T-helper 17 cell (primary cell): Measurements from ENCODE around the gene PRDM16. TPM values are rescaled to one million over a fixed set of nuclear protein-coding genes. Genes with fewer than 3 reads are reported as not detected.
A peak's percentile ranks its signal among the peaks of the same experiment; 100 is the strongest.

Source experiments
- ATAC-seq: fragments of 150-1000 bp; cut with Tn5 transposase; 2 replicates; pipeline ENCODE4 v1.10.0; 2021; ENCODE audit warnings: mild to moderate bottlenecking, moderate library complexity
- DNase-seq, 3 donors: peaks; one replicate each; pipeline versions ENCODE4 v3.0.0 to v3.0.0-alpha.2; 2020 to 2021
- H3K9me3 ChIP-seq: one replicate; pipeline ENCODE4 v1.7.0; 2013; ENCODE audit warnings: low read length, mild to moderate bottlenecking; ENCODE audit not compliant: control insufficient read depth, poor library complexity, severe bottlenecking
- H3K27ac Mint-ChIP-seq: one replicate; pipeline ENCODE4 v1.8.0; 2022; ENCODE audit warnings: mild to moderate bottlenecking, moderate library complexity, mixed read lengths
- H3K27me3 Mint-ChIP-seq: one replicate; pipeline ENCODE4 v1.8.0; 2022; ENCODE audit warnings: mixed read lengths
- H3K36me3 Mint-ChIP-seq: one replicate; pipeline ENCODE4 v1.8.0; 2022; ENCODE audit warnings: low read depth, mixed read lengths
- H3K4me1 Mint-ChIP-seq: one replicate; pipeline ENCODE4 v1.8.0; 2022; ENCODE audit warnings: mild to moderate bottlenecking, mixed read lengths
- H3K4me3 Mint-ChIP-seq: one replicate; pipeline ENCODE4 v1.8.0; 2022; ENCODE audit warnings: mild to moderate bottlenecking, moderate library complexity, mixed read lengths
- total RNA-seq, 4 donors: library from RNA in 2 of 4; stranded (reverse) in 2 of 4; gene quantifications; one replicate each; pipeline ENCODE4 v1.2.3 and lab custom pipeline; 2022 to 2026

The PRDM16 gene
- total RNA-seq, 2 donors from 2014 or later = not detected

DNA sequence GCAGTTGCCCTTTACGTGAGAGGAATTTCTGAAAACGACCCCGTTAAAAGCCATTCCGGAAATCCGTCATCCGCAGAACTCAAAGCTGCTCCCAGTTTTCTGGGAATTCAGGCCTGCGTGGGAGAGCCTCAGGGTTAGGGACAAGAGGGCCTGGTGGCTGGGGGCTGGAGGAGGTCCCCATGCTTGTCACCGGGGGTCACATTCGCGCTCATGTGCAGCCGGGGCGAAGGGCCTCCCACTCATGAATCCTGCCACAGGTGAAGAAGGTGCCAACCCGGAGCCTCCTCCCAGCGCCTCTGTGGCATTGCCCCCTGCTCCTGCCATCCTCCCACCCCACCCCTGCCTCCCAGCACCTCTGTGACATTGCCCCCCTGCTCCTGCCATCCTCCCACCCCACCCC, 98.3 kb downstream of the PRDM16 start:
- Mint-ChIP-seq H3K36me3 (no peaks in the 10 kb centered on the region), H3K4me1 (peaks cover 4% of the 10 kb centered on the region), H3K27me3 (peaks cover 21% of the 10 kb centered on the region), H3K4me3 (no peak overlapping the region), H3K27ac (no peak overlapping the region)
- no peak for DNase-seq
- no peak for ATAC-seq
- no peaks in the 10 kb centered on the region for H3K9me3 ChIP-seq

DNA sequence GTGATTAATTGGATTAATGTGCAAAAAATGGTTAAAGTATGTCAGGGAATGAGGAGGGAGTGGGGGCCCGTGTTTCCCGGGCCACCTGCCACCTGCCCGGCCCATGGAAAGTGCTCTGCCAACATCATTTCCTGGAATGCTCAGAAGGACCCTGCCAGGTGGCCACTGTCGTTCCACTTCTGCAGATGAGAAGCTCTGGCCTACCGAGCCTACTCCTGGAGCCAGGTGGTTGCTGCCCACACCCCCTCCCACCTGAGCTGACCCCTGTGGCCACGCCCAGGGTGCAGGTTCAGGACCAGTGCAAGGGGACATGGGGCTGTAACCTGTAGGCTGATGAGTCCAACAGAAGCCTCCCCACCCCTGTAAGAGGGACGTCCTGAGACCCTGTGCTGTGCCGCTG, 99.7 kb downstream of the PRDM16 start:
- DNase-seq (no peak), ATAC-seq (no peak)
- H3K4me3 Mint-ChIP-seq = no peak overlapping the region
- no peaks in the 10 kb centered on the region for H3K36me3 Mint-ChIP-seq
- peaks cover 27% of the 10 kb centered on the region for H3K27me3 Mint-ChIP-seq
- H3K4me1 Mint-ChIP-seq = peaks cover 2% of the 10 kb centered on the region
- H3K9me3 ChIP-seq = no peaks in the 10 kb centered on the region
- H3K27ac Mint-ChIP-seq = no peak overlapping the region

DNA sequence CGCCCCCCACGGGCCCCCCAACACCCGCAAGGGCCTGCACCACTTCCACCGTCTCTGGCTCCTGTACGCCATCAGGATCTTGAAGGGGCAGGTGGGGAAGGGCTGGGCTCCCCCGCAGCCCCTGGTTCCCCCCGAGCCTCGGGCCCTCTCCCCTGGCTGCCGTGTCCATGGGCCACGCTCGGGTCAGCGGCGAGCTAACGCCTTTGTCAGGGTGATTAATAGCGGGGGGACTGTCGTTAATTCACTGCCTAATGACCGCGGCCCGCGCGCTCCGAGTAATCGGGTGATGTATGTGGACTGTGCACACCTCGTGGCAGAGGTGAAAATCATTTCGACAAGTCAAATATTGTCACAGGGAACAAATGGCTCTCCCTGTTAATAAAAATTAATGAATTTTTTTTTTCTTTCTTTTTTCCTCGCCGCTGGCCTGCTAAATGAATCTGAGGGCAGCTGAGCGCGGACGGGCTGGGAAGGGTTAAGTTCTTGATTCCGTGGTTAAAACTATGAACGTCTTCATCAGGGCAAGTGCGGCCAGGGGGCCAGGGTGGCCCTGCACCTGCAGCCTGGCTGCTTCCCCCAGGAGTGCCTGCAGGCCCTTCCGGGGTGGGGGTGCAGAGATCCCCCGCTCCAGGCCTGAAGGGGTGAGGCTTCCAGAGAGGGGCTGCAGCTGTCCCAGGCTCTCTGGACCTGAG, 100.8 kb downstream of the PRDM16 start:
- Mint-ChIP-seq H3K27ac (no peak overlapping the region), H3K4me3 (no peak overlapping the region), H3K36me3 (no peaks in the 10 kb centered on the region), H3K4me1 (peaks cover 2% of the 10 kb centered on the region), H3K27me3 (peaks cover 37% of the 10 kb centered on the region)
- DNase-seq = no peak
- ATAC-seq = no peak
- no peaks in the 10 kb centered on the region for H3K9me3 ChIP-seq

DNA sequence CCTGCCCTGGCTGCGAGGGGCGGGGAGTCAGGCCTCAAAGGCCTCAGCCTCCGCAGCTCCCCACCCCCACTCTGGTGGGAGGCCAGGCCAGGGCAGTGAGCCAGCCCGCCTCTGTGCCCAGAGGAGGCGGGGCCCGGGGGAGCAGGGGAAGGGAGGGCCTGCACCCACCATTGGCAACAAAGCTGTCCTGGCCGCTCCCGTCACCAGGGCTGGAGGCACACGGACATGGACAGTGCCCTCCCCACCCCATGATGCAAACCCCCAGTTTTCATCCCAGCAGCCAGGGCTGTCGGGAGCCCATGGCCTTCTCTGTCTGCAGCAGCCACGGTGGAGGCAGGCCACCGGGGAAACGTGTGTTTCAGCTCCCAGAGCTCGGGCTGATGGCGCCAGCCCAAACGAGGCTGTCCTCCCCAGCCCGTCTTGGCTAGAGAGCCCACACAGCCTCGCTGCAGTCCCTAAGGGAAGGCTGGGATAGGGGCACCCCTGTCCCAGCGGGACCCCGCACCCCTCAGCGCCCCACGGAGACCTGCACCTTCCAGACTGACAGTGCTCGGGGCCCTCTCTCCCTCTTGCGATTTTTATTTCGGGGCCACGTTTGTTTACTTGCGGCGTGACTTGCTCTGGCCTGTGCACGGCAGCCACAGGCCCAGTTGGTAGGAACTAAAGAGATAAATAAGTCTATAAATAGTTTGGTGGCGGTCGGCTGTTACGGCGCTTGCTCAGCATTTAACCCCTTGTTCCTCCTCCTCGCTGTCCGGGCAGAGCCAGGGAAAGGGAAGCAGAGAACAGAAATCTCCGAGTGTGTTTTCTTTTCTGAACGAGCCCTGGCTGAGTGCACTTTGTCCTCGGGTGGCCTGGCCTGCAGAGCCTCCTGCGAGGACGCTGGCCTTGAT, 101.8 kb downstream of the PRDM16 start:
- Mint-ChIP-seq H3K4me1 (peaks cover 2% of the 10 kb centered on the region), H3K36me3 (no peaks in the 10 kb centered on the region), H3K27me3 (peaks cover 38% of the 10 kb centered on the region), H3K4me3 (peak overlapping the region; percentile 31), H3K27ac (no peak overlapping the region)
- ATAC-seq (no peak), DNase-seq (no peak)
- H3K9me3 ChIP-seq = no peaks in the 10 kb centered on the region

DNA sequence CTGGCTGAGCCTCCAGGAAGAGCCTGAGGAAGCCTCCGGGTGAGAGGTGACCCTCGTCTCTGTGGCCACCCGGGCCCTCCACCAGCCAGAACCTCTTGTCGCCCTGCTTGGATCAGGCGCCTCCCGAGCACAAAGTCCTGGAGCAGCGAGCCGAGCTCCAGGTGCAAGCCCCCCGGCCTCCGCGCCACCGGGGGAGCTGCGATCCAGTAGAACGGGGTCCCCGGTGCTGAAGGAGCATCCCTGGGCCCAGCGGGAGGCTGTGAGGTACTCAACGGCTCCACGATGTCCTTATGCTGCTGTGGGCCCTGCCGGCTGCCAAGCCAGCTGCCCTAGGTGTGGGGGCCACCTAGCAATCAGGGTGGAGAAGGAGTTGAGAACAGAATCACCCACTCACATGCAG, 102.8 kb downstream of the PRDM16 start:
- H3K27me3 Mint-ChIP-seq = peaks cover 38% of the 10 kb centered on the region
- no peak overlapping the region for H3K27ac Mint-ChIP-seq
- H3K4me3 Mint-ChIP-seq = no peak overlapping the region
- no peak for DNase-seq
- no peaks in the 10 kb centered on the region for H3K36me3 Mint-ChIP-seq
- ATAC-seq = no peak
- peaks cover 2% of the 10 kb centered on the region for H3K4me1 Mint-ChIP-seq
- H3K9me3 ChIP-seq = no peaks in the 10 kb centered on the region

GRCh38 chr1:3172431-3173380, 103.7 kb downstream of the PRDM16 start:
- Mint-ChIP-seq H3K27ac (no peak overlapping the region), H3K27me3 (peaks cover 38% of the 10 kb centered on the region), H3K4me1 (peaks cover 2% of the 10 kb centered on the region), H3K36me3 (no peaks in the 10 kb centered on the region), H3K4me3 (no peak overlapping the region)
- no peaks in the 10 kb centered on the region for H3K9me3 ChIP-seq
- DNase-seq = no peak
- no peak for ATAC-seq

DNA sequence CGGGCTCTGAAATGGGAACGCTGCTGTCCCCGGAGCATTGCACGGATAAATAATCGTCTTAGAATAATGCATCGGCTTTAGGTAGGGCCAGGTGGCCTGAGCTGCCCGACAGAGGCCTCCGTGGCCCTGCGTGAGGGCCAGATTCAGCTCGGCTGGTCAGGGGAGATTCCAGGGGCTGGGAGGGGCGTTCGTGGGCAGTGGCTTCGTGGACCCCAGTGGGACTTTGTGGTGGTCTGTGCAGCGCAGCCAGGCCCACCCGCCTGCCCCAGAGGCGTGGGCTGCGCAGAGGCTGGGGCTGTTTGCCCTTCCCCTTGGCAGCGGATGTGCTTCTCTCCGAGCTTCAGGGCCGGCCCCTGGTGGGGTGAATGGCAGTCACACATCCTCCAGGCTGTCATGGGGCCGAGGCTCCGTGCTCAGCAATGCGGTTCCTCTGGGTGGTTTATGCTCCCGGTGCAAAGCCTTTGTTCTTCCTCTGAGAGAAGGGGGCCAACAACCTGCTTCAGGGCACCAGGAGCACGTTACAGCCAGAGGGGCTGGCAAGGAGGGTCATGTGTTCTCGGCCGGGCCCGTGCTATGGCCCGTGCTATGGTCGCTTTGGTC, 104.5 kb downstream of the PRDM16 start:
- ATAC-seq = no peak
- H3K9me3 ChIP-seq = no peaks in the 10 kb centered on the region
- Mint-ChIP-seq H3K4me1 (peaks cover 2% of the 10 kb centered on the region), H3K27ac (no peak overlapping the region), H3K36me3 (no peaks in the 10 kb centered on the region), H3K4me3 (no peak overlapping the region), H3K27me3 (peaks cover 38% of the 10 kb centered on the region)
- DNase-seq = no peak

- Mint-ChIP-seq H3K36me3 (no peaks in the 10 kb centered on the region), H3K4me3 (no peak overlapping the region), H3K27ac (no peak overlapping the region), H3K4me1 (peaks cover 2% of the 10 kb centered on the region), H3K27me3 (peaks cover 38% of the 10 kb centered on the region)
- DNase-seq (no peak), ATAC-seq (no peak)
- H3K9me3 ChIP-seq = no peaks in the 10 kb centered on the region
These were observed 105.7 kb downstream of the PRDM16 start for GRCh38 chr1:3174487-3175247.

GRCh38 chr1:3175486-3175885, 106.5 kb downstream of the PRDM16 start:
- no peak overlapping the region for H3K4me3 Mint-ChIP-seq
- peaks cover 38% of the 10 kb centered on the region for H3K27me3 Mint-ChIP-seq
- ATAC-seq = no peak
- H3K36me3 Mint-ChIP-seq = no peaks in the 10 kb centered on the region
- no peaks in the 10 kb centered on the region for H3K9me3 ChIP-seq
- no peak overlapping the region for H3K27ac Mint-ChIP-seq
- H3K4me1 Mint-ChIP-seq = peaks cover 2% of the 10 kb centered on the region
- DNase-seq = no peak

- no peaks in the 10 kb centered on the region for H3K9me3 ChIP-seq
- Mint-ChIP-seq H3K27me3 (peaks cover 34% of the 10 kb centered on the region), H3K36me3 (no peaks in the 10 kb centered on the region), H3K4me3 (no peak overlapping the region), H3K4me1 (peaks cover under 1% of the 10 kb centered on the region), H3K27ac (no peak overlapping the region)
- DNase-seq (no peak), ATAC-seq (no peak)
These were observed 107.0 kb downstream of the PRDM16 start for GRCh38 chr1:3176028-3176427.

DNA sequence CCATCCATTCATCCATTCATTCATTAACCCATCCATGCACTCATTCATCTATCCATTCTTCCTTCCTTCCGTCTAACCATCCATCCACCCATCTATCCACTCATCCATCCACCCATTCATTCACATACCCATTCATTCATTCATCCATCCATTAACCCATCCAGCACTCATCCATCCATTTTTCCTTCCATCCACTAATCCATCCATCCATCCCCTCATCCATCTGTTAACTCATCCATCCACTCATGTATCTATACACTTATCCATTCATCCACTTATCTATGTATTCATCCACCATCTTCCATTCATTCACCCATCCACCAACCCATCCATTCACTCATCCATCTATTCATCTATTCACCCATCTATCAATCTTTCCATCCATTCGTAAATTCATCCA, 107.8 kb downstream of the PRDM16 start:
- H3K27ac Mint-ChIP-seq = no peak overlapping the region
- H3K27me3 Mint-ChIP-seq = peaks cover 27% of the 10 kb centered on the region
- no peak overlapping the region for H3K4me3 Mint-ChIP-seq
- H3K36me3 Mint-ChIP-seq = no peaks in the 10 kb centered on the region
- no peak for DNase-seq
- H3K9me3 ChIP-seq = no peaks in the 10 kb centered on the region
- no peaks in the 10 kb centered on the region for H3K4me1 Mint-ChIP-seq
- no peak for ATAC-seq

- peaks cover 12% of the 10 kb centered on the region for H3K27me3 Mint-ChIP-seq
- no peaks in the 10 kb centered on the region for H3K9me3 ChIP-seq
- DNase-seq (no peak), ATAC-seq (no peak)
- H3K4me3 Mint-ChIP-seq = no peak overlapping the region
- H3K36me3 Mint-ChIP-seq = no peaks in the 10 kb centered on the region
- no peak overlapping the region for H3K27ac Mint-ChIP-seq
- H3K4me1 Mint-ChIP-seq = no peaks in the 10 kb centered on the region
These were observed 109.3 kb downstream of the PRDM16 start for GRCh38 chr1:3178279-3178678.
